ENCODE data around the gene MYOG. TPM values are rescaled to one million over a fixed set of nuclear protein-coding genes. Genes with fewer than 3 reads are reported as not detected.

The MYOG gene
- total RNA-seq, result not detected in 2 replicates

GRCh38 chr1:203085528-203086406, at the start of gene MYOG:
TSS of gene MYOG (minus strand) at chr1:203086012. CDS start at chr1:203085961, 51 bp downstream.

GRCh38 chr1:203127666-203128430, 42.0 kb upstream of the MYOG start, which contains the start of gene ADORA1:
TSS of gene ADORA1 (plus strand) at chr1:203127726. CDS start at chr1:203128842, 1,116 bp downstream.

Other genes with a start within 250 kb of the MYOG start
- gene RABIF, start 196.9 kb downstream of the MYOG start, total RNA-seq, result 3.9 and 6.2 TPM in 2 replicates
- gene KLHL12, start 158.8 kb downstream of the MYOG start, total RNA-seq, result 19.2 and 19.8 TPM in 2 replicates
- gene ADIPOR1, start 127.7 kb downstream of the MYOG start, total RNA-seq, result 95.8 and 188 TPM in 2 replicates
- gene CYB5R1, start 118.8 kb downstream of the MYOG start, total RNA-seq, result 152 and 167 TPM in 2 replicates
- gene TMEM183A, start 78.6 kb downstream of the MYOG start, total RNA-seq, result 67.1 and 130 TPM in 2 replicates
- 3.3 and 3.5 TPM in 2 replicates for gene PPFIA4, start 59.5 kb downstream of the MYOG start, total RNA-seq
- gene ADORA1, start 41.7 kb upstream of the MYOG start, total RNA-seq, result 0.39 and 0.87 TPM in 2 replicates
- not detected in 2 replicates for gene MYBPH, start 89.8 kb upstream of the MYOG start, total RNA-seq
- 0.54 and 0.79 TPM in 2 replicates for gene CHI3L1, start 100.7 kb upstream of the MYOG start, total RNA-seq
- not detected in 2 replicates for gene CHIT1, start 143.7 kb upstream of the MYOG start, total RNA-seq
- 42.8 and 51.6 TPM in 2 replicates for gene BTG2, start 219.5 kb upstream of the MYOG start, total RNA-seq